ENCODE measurements around the gene MRM3. TPM values are rescaled to one million over a fixed set of nuclear protein-coding genes. Genes with fewer than 3 reads are reported as not detected.
"Not testable (repeated sequence)": the region's sequence is repeated elsewhere in the genome, so short reads cannot be mapped to it uniquely, and the experiment has no call there.

Gene MRM3
- total RNA-seq, 1 donor from 2014 or later, result 7.2 TPM

DNA sequence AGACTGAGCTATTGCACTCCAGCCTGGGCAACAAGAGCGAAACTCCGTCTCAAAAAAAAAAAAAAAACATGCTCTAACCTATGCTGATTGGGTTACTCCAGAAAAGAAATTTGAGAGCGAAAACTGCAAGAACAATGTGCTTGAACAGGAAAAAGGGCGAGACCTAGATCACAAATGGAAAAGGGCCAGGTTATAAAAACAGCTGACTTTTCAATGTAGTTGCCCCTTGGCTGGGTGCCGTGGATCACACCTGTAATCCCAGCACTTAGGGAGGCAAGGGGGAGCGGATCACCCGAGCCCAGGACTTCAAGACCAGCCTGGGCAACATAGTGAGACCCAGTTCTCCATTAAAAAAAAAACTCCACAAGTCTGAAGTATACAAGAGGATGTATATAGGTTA lies 48.8 kb downstream of the MRM3 start:
- Mint-ChIP-seq H3K4me3 (ENCODE audit: unreplicated experiment) (no peak overlapping the region), H3K4me1 (ENCODE audit: low read depth) (peaks cover 29% of the 10 kb centered on the region), H3K27ac (ENCODE audit: unreplicated experiment) (no peak overlapping the region), H3K27me3 (ENCODE audit: low read depth) (no peaks in the 10 kb centered on the region), H3K9me3 (ENCODE audit: low read depth) (peaks cover 2% of the 10 kb centered on the region), H3K36me3 (ENCODE audit: low read depth) (no peaks in the 10 kb centered on the region)
- TF ChIP-seq CTCF (IDR thresholded peaks at IDR 0.05), result no peak
- DNase-seq (ENCODE audit: low spot score), result no peak

DNA sequence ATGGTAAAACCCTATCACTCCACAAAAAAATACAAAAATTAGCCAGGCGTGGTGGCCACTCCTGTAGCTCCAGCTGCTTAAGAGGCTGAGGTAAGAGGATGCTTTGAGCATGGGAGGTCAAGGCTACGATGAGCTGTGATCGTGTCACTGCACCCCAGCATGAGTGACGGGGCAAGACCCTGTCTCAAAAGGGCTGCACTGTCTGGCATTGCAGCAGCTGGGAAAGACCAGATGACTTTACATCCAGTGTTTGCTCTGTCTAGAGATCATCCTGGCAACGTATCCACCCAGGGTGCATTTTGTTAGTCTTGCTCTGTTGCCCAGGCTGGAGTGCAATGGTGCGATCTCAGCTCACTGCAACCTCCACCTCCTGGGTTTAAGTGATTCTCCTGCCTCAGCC lies 52.0 kb downstream of the MRM3 start:
- TF ChIP-seq CTCF (IDR thresholded peaks at IDR 0.05), result no peak
- H3K36me3 Mint-ChIP-seq (ENCODE audit: low read depth), result no peaks in the 10 kb centered on the region
- no peak for DNase-seq (ENCODE audit: low spot score)
- peaks cover 28% of the 10 kb centered on the region for H3K4me1 Mint-ChIP-seq (ENCODE audit: low read depth)
- H3K4me3 Mint-ChIP-seq (ENCODE audit: unreplicated experiment), result no peak overlapping the region
- no peaks in the 10 kb centered on the region for H3K27me3 Mint-ChIP-seq (ENCODE audit: low read depth)
- H3K9me3 Mint-ChIP-seq (ENCODE audit: low read depth), result peaks cover 2% of the 10 kb centered on the region
- peak overlapping the region; percentile 92 for H3K27ac Mint-ChIP-seq (ENCODE audit: unreplicated experiment)

GRCh38 chr17:835263-835662 lies 53.1 kb downstream of the MRM3 start:
- H3K4me1 Mint-ChIP-seq (ENCODE audit: low read depth), result peaks cover 22% of the 10 kb centered on the region
- H3K36me3 Mint-ChIP-seq (ENCODE audit: low read depth), result no peaks in the 10 kb centered on the region
- DNase-seq (ENCODE audit: low spot score), result no peak
- H3K27me3 Mint-ChIP-seq (ENCODE audit: low read depth), result no peaks in the 10 kb centered on the region
- peak overlapping the region; percentile 92 for H3K27ac Mint-ChIP-seq (ENCODE audit: unreplicated experiment)
- TF ChIP-seq CTCF (IDR thresholded peaks at IDR 0.05), result no peak
- peak overlapping the region; percentile 8 for H3K4me3 Mint-ChIP-seq (ENCODE audit: unreplicated experiment)
- peaks cover 2% of the 10 kb centered on the region for H3K9me3 Mint-ChIP-seq (ENCODE audit: low read depth)

DNA sequence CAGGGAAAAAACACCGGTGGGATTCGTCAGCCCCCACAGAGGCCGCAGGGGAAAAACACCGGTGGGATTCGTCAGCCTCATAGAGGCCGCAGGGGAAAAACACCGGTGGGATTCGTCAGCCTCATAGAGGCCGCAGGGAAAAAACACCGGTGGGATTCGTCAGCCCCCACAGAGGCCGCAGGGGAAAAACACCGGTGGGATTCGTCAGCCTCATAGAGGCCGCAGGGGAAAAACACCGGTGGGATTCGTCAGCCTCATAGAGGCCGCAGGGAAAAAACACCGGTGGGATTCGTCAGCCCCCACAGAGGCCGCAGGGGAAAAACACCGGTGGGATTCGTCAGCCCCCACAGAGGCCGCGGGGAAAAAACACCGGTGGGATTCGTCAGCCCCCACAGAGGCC lies 53.6 kb downstream of the MRM3 start:
- H3K4me1 Mint-ChIP-seq (ENCODE audit: low read depth), result peaks cover 21% of the 10 kb centered on the region
- DNase-seq (ENCODE audit: low spot score); H3K27me3 Mint-ChIP-seq (ENCODE audit: low read depth); H3K36me3 Mint-ChIP-seq (ENCODE audit: low read depth); H3K4me3 Mint-ChIP-seq (ENCODE audit: unreplicated experiment); H3K9me3 Mint-ChIP-seq (ENCODE audit: low read depth): not testable (repeated sequence)
- H3K27ac Mint-ChIP-seq (ENCODE audit: unreplicated experiment), result peak overlapping the region; percentile 92

GRCh38 chr17:836151-836550 lies 54.0 kb downstream of the MRM3 start:
- Mint-ChIP-seq H3K36me3 (ENCODE audit: low read depth) (no peaks in the 10 kb centered on the region), H3K27ac (ENCODE audit: unreplicated experiment) (peak overlapping the region; percentile 62), H3K27me3 (ENCODE audit: low read depth) (no peaks in the 10 kb centered on the region), H3K4me1 (ENCODE audit: low read depth) (peaks cover 21% of the 10 kb centered on the region), H3K4me3 (ENCODE audit: unreplicated experiment) (no peak overlapping the region), H3K9me3 (ENCODE audit: low read depth) (peaks cover 2% of the 10 kb centered on the region)
- no peak for DNase-seq (ENCODE audit: low spot score)
- no peak for TF ChIP-seq CTCF (IDR thresholded peaks at IDR 0.05)

DNA sequence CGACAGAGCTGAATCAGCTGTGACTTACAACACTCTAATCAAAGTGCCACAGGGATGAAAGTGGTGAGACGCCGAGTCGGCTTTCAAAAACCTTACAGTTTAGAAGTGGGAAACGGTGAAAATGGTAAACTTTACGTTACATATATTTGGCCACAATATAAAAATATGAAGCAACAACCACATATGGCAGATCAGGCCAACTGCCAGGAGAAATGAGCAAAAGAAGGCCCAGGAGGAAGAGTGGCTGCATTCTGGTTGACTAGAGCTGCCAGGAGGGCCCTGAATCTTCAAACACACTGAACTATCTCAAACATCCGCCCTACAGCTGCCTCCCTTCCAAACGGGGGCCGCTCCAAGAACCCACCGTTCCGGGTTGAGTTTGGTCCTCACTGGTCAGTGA lies 56.3 kb downstream of the MRM3 start:
- peaks cover 3% of the 10 kb centered on the region for H3K36me3 Mint-ChIP-seq (ENCODE audit: low read depth)
- H3K4me3 Mint-ChIP-seq (ENCODE audit: unreplicated experiment), result no peak overlapping the region
- DNase-seq (ENCODE audit: low spot score), result no peak
- H3K9me3 Mint-ChIP-seq (ENCODE audit: low read depth), result no peaks in the 10 kb centered on the region
- no peaks in the 10 kb centered on the region for H3K27me3 Mint-ChIP-seq (ENCODE audit: low read depth)
- no peak for TF ChIP-seq CTCF (IDR thresholded peaks at IDR 0.05)
- peaks cover 22% of the 10 kb centered on the region for H3K4me1 Mint-ChIP-seq (ENCODE audit: low read depth)
- no peak overlapping the region for H3K27ac Mint-ChIP-seq (ENCODE audit: unreplicated experiment)

Data from chondrocyte (in vitro differentiated cells).